Measurements from ENCODE around the gene HDAC6.

DNA sequence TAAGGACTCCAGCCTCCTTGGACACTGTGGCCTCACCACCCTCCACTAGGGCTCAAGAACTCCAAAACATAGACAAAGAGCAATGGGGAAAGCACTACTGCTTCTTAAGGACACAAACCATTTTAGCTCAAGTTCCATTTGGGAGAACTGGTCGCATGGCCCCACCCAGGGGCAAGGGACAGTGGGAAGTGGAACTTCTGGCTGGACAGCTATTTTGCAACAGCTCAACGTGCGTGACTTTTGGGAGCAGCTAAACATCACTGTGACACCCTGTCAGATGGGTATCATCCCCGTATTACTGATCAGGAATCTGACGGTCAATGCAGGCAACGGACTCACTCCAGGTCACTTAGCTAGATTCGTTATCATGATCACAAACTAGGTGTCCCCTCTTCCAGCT lies 49.4 kb upstream of the HDAC6 start:
- TF ChIP-seq, protein P1, sequence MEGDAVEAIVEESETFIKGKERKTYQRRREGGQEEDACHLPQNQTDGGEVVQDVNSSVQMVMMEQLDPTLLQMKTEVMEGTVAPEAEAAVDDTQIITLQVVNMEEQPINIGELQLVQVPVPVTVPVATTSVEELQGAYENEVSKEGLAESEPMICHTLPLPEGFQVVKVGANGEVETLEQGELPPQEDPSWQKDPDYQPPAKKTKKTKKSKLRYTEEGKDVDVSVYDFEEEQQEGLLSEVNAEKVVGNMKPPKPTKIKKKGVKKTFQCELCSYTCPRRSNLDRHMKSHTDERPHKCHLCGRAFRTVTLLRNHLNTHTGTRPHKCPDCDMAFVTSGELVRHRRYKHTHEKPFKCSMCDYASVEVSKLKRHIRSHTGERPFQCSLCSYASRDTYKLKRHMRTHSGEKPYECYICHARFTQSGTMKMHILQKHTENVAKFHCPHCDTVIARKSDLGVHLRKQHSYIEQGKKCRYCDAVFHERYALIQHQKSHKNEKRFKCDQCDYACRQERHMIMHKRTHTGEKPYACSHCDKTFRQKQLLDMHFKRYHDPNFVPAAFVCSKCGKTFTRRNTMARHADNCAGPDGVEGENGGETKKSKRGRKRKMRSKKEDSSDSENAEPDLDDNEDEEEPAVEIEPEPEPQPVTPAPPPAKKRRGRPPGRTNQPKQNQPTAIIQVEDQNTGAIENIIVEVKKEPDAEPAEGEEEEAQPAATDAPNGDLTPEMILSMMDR (IDR thresholded peaks at IDR 0.05) = no peak
- no peak for TF ChIP-seq POLR2A (IDR thresholded peaks at IDR 0.05)

All from lower leg skin (tissue), 3 donors.